Stimulated activated CD4-positive, alpha-beta T cell treated with anti-CD3 and anti-CD28 coated beads, Interleukin-15, amount 100 ng/mL, for 24 hours (primary cell): ENCODE measurements around the gene ARMC5.
"Not testable (repeated sequence)": the region's sequence is repeated elsewhere in the genome, so short reads cannot be mapped to it uniquely, and the experiment has no call there.

Experiments used
- DNase-seq: peaks from one replicate; pipeline ENCODE4 v3.0.0-alpha.2; 2020

ARMC5 gene

DNA sequence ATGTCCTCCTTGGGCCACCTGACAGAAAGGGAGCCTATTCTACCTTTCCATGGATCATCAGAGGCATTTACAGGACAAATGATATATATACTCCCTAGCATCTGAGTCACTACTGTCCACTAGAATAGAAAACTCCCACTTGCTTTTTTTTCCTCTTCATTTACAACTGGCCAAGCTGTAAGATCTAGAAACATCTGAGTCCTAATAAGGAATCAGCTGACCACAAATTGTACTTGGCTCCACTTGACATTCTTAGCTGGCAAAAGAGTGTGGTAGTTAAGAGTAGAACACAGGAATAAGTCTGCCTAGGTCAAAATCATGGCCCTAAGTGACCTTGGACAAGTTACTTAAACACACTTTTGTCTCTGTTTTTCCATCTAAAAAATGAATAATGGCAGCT, 43.7 kb downstream of the ARMC5 start:
- no peak for DNase-seq

DNA sequence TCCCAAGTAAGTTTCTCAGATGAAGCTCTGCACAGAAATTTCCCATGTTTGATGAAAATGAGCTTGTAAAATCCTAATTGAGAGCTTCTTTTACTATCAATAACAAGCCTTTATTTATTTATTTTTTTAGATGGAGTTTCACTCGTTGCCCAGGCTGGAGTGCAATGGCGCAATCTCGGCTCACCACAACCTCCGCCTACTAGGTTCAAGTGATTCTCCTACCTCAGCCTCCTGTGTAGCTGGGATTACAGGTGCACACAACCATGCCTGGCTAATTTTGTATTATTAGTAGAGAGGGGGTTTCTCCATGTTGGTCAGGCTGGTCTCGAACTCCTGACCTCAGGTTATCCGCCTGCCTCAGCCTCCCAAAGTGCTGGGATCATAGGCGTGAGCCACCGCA, 44.3 kb downstream of the ARMC5 start:
- DNase-seq, result not testable (repeated sequence)

DNA sequence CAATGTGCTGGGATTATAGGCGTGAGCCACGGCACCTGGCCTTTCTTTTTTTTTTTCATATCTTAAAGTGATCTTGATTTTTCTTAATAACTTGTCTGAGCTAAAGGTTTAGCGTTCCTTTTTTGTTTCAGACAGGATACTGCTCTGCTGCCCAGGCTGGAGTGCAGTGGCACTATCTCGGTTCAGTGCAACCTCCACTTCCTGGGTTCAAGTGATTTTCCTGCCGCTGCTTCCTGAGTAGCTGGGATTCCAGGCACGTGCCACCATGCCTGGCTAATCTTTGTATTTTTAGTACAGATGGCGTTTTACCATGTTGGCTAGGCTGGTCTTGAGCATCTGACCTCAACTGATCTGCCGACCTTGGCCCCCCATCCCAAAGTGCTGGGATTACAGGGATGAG, 44.9 kb downstream of the ARMC5 start:
- DNase-seq, result no peak

DNA sequence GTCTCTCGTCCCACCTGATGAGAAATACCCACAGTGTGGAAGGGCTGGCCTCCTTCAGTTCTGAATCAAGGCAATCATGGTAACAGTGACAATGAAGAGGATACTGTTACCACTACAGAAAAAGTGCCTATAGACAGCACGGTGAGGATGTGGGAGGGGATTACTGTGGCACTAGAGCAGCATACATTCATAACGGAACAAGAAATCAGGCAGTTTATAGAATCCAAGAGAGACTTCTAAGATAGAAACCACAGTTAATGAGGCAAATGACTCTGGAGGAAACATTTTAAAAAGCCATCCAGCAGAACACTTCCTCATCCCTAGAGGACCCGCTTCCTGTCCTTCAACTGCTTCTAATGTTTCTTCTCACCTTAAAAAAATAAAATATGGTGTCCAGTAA, 46.2 kb downstream of the ARMC5 start:
- peak; percentile 43 for DNase-seq

DNA sequence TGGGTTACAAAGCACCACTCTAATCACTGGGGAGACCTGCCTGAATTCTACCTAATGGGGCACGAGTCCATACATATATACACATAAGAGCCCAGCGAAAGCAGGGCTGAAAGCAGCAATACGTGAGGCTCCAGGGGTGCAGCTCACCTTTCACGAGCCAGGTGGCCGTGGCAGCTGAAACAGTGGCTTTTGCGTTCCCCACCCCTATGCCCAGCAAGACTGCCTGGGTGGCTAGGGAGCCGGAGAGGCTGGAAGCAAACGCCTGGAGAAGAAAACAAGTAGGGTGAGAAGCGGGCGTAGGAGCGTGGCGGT, 48.3 kb downstream of the ARMC5 start:
- DNase-seq, result no peak

DNA sequence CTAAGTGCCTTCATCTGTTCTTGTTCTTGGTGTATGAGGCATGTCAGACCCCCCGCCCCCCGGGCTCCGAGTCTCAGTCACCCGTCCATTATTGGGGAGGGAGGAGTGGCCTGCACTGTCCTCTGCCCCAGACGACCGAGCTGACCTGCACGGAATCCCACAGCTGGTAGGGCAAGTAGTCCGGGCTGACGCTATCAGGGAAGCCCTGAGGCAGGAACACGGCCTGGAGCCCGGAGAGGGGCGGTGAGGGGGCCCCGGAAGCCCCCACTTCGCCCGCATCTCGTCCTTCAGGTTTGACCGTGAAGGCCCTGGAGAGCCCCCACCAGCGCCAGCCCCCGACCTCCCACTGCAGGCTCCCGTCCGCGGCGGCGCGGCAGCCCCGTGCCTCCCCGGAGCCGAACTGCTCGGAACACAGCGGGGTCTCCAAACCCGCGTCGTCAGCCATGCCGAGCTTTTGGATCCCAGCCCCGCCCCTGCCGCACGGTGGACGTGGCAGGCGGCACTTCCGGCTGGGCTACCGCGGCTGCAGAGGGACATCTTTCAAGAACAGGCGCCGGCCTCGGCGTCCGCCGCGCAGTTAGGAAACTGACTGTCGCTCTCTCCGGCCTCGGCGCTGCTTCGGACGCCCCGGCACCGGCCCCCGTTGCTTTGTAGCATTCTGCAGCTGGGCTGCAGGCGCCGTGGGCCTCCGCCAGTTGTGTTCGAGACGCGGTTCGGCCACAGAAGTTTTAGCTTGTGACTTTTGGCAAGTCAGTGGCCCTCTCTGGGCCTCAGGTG, 48.8 kb downstream of the ARMC5 start, which contains the start of gene RUSF1:
TSS of gene RUSF1 (minus strand) at position 463 of the 777 bp plus-strand sequence. CDS start at position 445, 18 bp downstream.
- DNase-seq, result peak; percentile 93

DNA sequence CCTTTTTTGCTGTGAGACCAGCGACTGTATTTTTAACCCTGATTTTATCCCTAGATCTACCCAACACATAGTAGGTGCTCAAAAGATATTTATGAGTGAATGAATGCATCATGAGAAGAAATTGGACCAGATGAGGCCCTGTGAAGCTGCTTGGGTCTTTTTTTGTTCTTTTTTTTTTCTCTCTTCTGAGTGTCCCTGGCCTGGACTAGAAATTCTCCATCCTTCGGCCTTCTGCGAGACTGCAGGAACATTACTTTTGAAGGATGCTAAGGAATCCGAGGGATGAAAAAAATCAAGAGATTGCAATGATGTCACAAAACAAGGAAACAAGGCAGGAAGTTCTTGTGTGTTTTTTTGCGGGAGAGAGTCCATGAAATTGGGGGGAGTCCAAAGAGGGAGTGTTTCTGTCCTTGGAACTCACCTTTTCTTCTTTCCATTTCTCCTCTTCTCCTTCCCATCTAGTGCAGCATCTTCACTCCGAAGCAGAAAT, 49.5 kb downstream of the ARMC5 start:
- no peak for DNase-seq

DNA sequence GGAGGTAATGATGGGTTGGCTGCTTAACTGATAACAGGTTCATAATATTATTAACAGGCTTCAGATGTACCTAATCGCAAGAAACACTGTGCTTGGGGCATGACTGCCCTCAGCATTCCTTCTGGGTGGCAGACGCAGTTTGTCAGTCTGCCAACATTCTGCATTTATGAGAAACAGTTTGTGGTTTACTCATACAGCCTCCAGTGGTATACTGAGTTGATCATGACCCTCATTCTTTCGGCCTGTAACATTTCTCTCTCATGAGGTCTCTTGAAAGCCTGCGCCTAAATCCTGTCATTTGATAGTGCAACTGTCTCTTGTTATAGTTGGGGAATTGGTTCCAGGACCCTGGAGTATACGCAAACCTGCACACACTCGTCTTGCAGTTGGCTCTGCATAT, 53.8 kb downstream of the ARMC5 start:
- DNase-seq, result no peak

DNA sequence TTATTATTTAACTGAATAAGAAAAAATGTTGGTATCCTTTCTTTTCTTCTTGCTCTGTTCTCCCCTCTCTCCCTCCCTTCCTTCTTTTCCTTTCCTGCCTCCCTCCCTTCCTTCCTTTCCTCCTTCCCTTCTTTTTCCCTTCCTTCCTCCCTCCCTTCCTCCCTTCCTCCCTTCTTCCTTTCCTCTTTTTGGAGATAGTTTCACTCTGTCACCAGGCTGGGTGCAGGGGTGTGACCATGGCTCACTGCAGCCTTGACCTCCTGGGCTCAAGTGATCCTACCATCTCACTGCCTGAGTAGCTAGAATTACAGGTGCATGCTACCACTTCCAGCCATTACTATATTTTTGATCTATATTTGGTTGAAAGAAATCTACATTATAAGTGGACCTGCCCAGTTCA, 54.6 kb downstream of the ARMC5 start:
- DNase-seq, result no peak
